ENCODE results near the gene ST8SIA5. TPM values are rescaled to one million over a fixed set of nuclear protein-coding genes. Genes with fewer than 3 reads are reported as not detected.

ST8SIA5 gene
- total and polyA plus RNA-seq, 10 of the 15 experiments (the other 5 are each of a cell fraction or from before 2014, with no cell fraction given), result 0.02 to 0.32 (median 0.12) TPM; not detected in 1

GRCh38 chr18:46733872-46734271 lies 23.0 kb downstream of the ST8SIA5 start:
- CTCF ChIA-PET, result no interaction called here
- no peak overlapping the region for H3K9ac ChIP-seq (ENCODE audit: control insufficient read depth, insufficient read depth, low read length)
- RAD21 ChIA-PET (ENCODE audit: unreplicated experiment), result no interaction called here
- POLR2A ChIA-PET, result no interaction called here
- FAIRE-seq (no peak), ATAC-seq (no peak), DNase-seq (ENCODE audit: low read depth, low spot score) (no peak)
- H4K20me1 ChIP-seq (ENCODE audit: control insufficient read depth, insufficient read depth), result no peaks in the 10 kb centered on the region
- intact Hi-C loops (cut with micrococcal nuclease; ENCODE audit: unreplicated experiment) (no loop called here), in situ Hi-C loops (cut with MboI) (no loop called here)
- H3K27ac ChIP-seq (ENCODE audit: control insufficient read depth, insufficient read depth), result no peak overlapping the region
- no peak overlapping the region for H3K4me2 ChIP-seq (ENCODE audit: control insufficient read depth, insufficient read depth)
- H3K9me3 ChIP-seq (replicated peaks; ENCODE audit: control insufficient read depth, insufficient read depth, low read length), result peaks cover 2% of the 10 kb centered on the region; the same call in 2 of the 3 replicates
- TF ChIP-seq STAT3 (IDR thresholded peaks at IDR 0.05; ENCODE audit: low read depth, low read length), result no peak
- H3K4me1 ChIP-seq (ENCODE audit: control insufficient read depth, insufficient read depth, low read length), result no peaks in the 10 kb centered on the region
- no peak overlapping the region for H2AFZ ChIP-seq (ENCODE audit: control insufficient read depth, low read depth, low read length)
- H3K27me3 ChIP-seq (replicated peaks in 1 of 2; ENCODE audit: control insufficient read depth in 2 of 2, insufficient read depth in 2 of 2, low read length in 1 of 2), result no peaks in the 10 kb centered on the region; a peak in 1 of 4 replicates
- no peaks in the 10 kb centered on the region for H3K36me3 ChIP-seq (ENCODE audit: control insufficient read depth in 2 of 2, insufficient read depth in 2 of 2, low read length in 1 of 2)
- H3K79me2 ChIP-seq (ENCODE audit: control insufficient read depth, insufficient read depth, low read length), result no peaks in the 10 kb centered on the region
- no TSS peak for BruUV-seq (replicated peaks)
- H3K4me3 ChIP-seq, result no peak overlapping the region
- SMC1A ChIA-PET (ENCODE audit: uncharacterized antibody, unreplicated experiment), result no interaction called here
- 58% methylated on average over 11 of the region's 11 CpGs for WGBS (ENCODE audit: insufficient coverage, insufficient replicate concordance, low lambda C conversion rate, missing lambda C conversion rate)

GRCh38 chr18:46732801-46733200 lies 24.1 kb downstream of the ST8SIA5 start:
- ChIA-PET POLR2A (no interaction called here), SMC1A (ENCODE audit: uncharacterized antibody, unreplicated experiment) (no interaction called here), RAD21 (ENCODE audit: unreplicated experiment) (no interaction called here), CTCF (no interaction called here)
- DNase-seq (ENCODE audit: low read depth, low spot score), result no peak
- in situ Hi-C loops (cut with MboI) (no loop called here), intact Hi-C loops (cut with micrococcal nuclease; ENCODE audit: unreplicated experiment) (no loop called here)
- no peaks in the 10 kb centered on the region for H3K4me1 ChIP-seq (ENCODE audit: control insufficient read depth, insufficient read depth, low read length)
- no peak overlapping the region for H3K9ac ChIP-seq (ENCODE audit: control insufficient read depth, insufficient read depth, low read length)
- BruUV-seq (replicated peaks), result no TSS peak
- no peak for FAIRE-seq
- no peak overlapping the region for H2AFZ ChIP-seq (ENCODE audit: control insufficient read depth, low read depth, low read length)
- 58% methylated on average over 6 of the region's 6 CpGs for WGBS (ENCODE audit: insufficient coverage, insufficient replicate concordance, low lambda C conversion rate, missing lambda C conversion rate)
- no peaks in the 10 kb centered on the region for H4K20me1 ChIP-seq (ENCODE audit: control insufficient read depth, insufficient read depth)
- H3K4me3 ChIP-seq, result no peak overlapping the region
- no peak overlapping the region for H3K27ac ChIP-seq (ENCODE audit: control insufficient read depth, insufficient read depth)
- H3K4me2 ChIP-seq (ENCODE audit: control insufficient read depth, insufficient read depth), result no peak overlapping the region
- ATAC-seq, result no peak
- H3K27me3 ChIP-seq (replicated peaks in 1 of 2; ENCODE audit: control insufficient read depth in 2 of 2, insufficient read depth in 2 of 2, low read length in 1 of 2), result no peaks in the 10 kb centered on the region; a peak in 1 of 4 replicates
- H3K9me3 ChIP-seq (replicated peaks; ENCODE audit: control insufficient read depth, insufficient read depth, low read length), result peaks cover 2% of the 10 kb centered on the region; the same call in 2 of the 3 replicates
- TF ChIP-seq IKZF1 (conservative IDR thresholded peaks at IDR 0.05), result no peak
- no peaks in the 10 kb centered on the region for H3K36me3 ChIP-seq (ENCODE audit: control insufficient read depth in 2 of 2, insufficient read depth in 2 of 2, low read length in 1 of 2)
- no peaks in the 10 kb centered on the region for H3K79me2 ChIP-seq (ENCODE audit: control insufficient read depth, insufficient read depth, low read length)
